ENCODE results near the gene PRDX2.
"Not testable (repeated sequence)": the region's sequence is repeated elsewhere in the genome, so short reads cannot be mapped to it uniquely, and the experiment has no call there.

Gene PRDX2

DNA sequence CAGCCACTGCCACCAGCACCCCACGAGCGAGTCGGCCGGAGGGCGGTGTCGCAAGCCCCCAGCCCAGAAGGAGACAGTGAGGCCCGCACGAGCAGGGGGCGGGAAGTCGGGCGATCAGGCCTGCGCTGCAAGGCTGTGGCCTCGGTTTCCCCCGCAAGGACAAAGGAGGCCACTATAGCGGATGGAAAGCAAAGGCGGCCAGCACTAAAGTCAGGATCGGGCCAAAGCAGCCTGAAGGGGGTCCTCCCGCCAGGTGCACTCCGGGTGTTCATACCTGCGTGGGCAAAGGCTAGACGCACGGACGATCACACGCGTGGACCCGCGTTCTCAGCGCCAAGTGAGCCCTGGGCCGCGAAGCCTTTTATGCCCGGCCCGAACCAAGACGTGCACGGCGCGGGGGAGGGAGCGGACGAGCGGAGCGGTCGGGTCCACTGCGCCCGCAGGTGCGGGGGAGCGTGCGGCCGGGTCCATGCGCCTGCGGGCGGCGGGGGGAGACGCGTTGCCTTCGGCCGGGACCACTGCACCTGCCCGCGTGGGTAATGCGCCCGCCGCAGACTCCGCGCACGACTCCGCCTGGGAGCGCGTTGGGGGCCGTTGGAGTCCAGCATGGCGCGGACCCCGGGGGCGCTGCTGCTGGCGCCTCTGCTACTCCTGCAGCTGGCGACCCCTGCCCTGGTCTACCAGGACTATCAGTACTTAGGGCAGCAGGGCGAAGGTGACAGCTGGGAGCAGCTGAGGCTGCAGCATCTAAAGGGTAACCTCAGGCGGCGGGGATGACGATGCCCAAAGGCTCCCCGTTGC lies at the start of gene PRDX2, which contains the start of gene THSD8:
Gene PRDX2 (minus strand): TSS at position 335 of the 801 bp plus-strand sequence. CDS start 539 bp downstream, outside the sequence.
Gene THSD8 (plus strand): TSS at position 604 of the 801 bp plus-strand sequence. CDS start 3 bp downstream, at position 607.
- DNase-seq, result peak in 1 of 2 donors; percentile 14

DNA sequence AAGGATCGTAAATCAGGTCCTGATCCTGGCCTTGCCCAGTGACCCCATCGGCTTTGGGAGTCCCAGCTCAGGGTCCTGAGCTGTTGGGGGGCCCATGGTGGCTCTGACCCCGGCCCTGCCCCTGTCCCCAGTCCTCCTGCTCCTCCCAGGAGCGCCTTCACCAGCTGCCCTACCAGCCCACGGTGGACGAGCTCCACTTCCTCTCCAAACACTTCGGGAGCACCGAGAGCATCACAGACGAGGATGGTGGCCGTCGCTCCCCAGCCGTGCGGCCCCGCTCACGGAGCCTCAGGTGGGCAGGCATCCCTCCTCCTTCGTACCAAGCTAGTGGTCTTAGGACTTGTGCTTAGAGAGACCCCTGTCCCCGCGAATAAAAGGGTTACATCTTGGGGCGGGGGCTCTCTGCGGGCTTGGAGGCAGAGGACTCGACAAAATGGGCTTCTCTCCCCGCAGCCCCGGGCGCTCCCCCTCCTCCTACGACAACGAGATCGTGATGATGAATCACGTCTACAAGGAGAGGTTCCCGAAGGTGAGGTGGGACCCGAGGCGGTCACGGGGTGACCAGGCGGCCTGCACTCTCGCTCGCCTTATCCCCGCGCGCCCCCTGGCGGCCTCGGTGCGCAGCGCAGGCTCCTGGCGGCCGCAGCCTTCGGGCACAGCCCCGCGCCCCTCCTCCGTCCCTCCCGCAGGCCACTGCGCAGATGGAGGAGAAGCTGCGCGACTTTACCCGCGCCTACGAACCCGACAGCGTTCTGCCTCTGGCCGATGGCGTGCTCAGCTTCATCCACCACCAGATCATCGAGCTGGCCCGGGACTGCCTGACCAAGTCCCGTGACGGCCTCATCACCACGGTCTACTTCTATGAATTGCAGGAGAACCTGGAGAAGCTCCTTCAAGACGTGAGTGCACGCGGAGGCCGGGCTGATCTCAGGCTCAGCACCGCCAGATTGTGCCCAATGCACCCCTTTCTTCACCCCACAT lies 45.8 kb upstream of the PRDX2 start:
- peak; percentile 56 to 94 for DNase-seq

DNA sequence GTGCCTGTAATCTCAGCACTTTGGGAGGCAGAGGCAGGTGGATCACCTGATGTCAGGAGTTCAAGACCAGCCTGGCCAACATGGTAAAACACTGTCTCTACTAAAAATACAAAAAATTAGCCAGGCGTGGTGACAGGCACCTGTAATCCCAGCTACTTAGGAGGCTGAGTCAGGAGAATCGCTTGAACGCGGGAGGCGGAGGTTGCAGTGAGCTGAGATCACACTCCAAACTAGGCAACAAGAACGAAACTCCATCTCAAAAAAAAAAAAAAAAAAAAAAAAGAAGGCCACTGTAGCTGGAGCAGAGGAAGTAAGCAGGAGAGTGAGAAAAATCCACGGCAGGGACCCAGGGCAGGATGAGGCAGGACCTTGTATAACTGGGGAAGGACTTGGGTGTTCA lies 45.0 kb upstream of the PRDX2 start:
- not testable (repeated sequence) for DNase-seq

DNA sequence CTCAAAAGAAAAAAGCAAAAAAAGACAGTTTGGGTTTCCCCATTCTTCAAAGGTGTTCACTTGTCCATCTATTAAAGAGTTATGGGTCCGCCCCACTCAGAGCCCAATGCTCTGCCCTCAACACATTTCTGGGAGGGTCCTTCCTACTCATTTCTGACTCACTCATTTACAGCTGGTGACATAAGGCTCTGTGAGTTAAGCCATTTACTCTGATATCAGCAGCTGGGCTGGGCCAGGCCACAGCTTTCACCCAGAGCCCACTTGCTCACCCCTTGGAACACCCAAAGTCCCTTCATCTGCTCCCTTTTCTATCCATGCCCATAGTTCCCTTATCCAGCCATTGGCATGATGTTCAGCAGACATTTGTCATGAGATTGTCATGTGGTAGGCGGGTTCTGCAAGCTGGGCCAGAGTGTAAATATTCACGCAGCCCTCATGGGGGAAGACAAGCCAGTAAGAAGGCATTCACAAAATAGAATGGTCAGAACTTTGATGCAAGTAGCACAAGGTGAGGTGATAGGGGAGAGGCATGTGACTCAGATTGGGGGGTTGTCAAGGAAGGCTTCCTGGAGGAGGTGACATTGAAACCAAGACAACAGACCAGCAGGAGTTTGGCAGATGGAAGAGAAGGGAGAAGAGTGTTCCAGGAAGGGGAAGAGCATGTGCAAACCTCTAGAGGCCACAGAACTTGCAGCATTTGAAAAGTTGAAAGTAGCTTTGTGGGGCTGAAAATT lies 42.6 kb upstream of the PRDX2 start:
- peak; percentile 29 to 38 for DNase-seq

DNA sequence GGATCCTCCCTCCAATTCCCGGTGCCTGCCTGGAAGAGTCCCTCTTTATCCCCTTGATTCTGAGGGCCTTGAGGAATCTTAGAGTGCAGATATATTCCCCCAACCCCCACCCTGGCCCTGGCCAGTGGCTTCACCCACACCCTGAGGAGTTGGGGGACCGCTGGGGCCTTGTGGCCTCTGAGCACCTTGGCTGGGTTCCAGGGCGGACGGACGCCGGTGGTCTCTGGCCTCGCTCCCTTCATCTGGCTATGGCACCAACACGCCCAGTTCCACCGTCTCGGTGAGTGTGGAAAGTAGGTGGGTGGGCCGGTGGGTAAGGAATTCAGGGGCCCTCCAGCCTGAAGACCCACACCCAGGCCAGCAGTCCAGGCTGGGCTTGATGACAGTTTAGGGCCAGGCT lies 41.7 kb upstream of the PRDX2 start:
- DNase-seq, result no peak

DNA sequence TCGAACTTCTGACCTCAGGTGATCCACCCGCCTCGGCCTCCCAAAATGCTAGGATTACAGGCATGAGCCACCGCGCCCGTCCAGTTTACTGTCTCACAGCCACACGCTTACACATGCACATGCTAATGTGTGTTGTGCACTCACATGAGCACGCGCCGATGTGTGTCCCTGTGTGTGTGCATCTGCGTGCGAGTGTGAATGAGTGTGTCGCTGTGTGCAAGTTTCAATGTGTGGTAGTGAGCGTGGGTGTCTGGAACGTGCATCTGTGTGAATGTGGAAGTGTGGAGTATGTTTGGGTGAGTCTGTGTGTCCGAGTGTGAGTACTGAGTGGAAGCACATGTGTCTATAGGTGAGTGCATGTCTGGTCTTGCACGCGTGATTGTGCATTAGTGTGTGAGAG lies 40.9 kb upstream of the PRDX2 start:
- no peak for DNase-seq

DNA sequence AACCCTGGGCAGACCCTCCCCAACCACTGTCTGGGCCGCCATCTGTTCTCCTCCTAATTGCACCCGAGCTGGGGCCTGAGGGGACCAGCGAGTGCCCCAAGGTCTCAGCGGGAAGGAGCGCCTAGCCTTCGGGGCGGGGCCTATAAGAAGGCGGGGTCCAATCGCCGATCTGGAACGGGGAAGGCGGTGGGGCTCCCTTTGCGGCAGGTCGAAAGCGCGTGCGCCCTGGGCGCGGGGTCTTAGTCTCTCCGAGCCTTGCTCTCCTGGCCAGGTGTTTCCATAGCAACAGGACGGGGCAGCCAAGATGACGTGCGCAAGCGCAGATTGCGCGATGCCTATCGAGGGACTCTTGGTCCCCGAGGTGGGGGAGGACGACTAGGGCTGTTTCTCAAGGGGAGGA lies 39.5 kb upstream of the PRDX2 start:
- no peak for DNase-seq

DNA sequence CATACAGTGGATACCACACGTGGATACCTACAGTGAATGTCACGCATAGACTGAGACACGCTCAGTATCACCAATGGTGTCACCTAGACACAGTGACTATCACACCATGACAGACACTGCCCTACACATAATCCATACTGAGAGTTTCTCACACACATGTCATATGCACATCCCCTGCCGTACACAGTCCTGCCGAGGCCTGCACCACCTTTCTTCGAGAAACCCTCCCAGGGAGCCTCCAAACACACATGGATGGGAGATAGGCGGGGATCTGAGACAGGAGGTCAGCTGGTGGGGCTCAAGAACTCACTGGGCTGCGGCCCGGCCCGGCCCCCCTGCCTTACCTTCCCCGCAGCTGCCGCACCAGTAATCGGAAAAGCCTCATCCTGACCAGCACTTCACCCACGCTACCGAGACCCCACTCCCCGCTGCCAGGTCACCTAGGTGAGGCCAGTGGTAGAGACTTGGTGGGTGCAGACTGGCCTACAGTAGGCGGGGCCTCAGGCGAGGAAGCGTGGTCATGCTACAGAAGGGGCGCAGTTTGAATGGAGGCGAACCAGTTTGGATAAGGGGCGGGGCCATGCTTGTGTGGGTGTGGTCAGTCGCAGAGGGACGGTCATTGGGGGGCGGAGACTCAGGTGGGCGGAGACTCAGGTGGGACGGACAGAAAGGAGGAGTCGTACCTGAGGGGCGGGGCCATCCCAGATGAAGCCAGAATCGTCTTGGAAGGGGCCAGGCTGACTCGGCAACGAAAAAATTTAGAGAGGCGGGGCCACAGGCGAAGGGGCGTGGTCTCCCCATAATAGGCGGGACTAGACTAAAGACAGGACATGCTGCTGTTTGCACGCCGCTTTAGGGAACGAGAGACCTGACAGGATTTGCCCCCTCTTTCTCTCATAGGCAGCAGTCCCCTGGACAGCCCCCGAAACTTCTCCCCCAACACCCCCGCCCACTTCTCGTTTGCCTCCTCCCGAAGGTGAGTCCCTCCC lies 38.8 kb upstream of the PRDX2 start:
- DNase-seq, result peak; percentile 55 to 66

DNA sequence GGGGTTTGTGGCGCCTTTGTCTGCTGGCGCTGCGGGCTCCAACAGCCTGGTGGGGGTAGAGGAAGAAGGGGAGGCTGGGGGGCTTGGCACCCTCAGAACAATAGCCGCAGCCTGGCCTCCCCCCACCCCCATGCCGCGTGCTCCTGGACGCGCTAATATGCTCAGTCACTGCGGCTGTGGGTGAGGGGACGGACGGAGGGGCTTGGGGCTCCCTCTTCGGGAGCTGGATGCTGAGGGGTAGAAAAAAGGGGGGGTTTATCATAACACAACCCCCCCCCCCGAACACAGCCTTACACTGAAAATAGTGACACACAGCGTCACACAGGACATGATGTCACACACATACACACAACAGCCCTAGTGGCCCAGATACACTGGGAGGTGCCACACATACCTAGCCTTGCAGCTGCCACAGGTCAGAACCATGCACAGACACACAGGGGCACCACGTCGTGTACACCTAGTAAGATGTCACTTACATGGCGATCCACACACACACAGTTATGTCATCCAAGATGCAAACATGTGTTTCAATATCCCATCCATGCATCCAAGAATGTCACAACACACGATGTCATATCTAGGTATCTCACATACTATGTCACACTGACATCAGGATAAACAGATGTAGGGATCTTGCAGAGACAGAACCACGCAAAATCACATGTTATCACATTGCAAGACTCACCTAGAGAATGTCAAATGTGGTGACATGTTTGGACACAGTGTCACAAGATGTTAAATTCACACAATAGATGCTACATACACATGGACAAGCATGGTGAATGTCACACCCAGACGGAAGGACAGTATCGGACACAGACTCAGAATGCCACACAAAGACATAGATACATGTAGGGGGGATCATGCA lies 37.5 kb upstream of the PRDX2 start:
- no peak for DNase-seq

DNA sequence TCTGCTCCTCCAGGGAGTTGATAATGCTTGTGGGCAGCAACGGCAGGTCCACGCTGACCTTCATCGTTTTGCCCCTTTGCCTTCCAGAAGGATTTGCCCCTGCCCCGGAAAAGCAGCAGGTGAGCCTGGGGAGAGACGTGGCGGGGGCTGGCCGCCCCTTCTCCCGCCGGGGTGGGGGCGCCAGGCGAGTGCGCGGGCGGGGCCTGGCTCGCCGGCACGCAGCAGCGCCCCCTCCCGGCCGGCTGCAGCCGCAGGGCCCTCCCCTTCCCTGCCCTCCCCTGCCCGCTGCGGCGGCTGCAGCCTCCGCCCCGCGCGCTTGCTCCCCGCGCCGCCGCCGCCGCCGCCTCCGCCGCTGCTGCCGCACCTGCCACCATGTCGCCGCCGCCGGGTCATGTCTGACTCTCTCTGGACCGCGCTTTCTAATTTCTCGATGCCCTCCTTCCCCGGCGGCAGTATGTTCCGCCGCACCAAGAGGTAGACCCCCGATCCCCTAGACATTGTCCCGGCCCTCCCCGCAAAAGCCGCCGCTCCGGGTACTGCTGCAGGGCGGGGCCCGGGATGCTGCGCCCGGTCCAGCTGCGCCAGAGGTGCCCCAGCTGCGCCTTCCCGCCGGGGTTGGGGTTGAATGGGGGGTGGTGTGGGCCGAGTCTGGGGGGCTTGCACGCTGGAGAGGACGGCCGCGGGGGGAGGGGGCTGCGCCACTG lies 36.7 kb upstream of the PRDX2 start, which contains the start of gene MAST1:
Gene MAST1 (plus strand): TSS at position 334 of the 704 bp plus-strand sequence. CDS start 58 bp downstream, at position 392.
- peak in 1 of 2 donors; percentile 45 for DNase-seq

DNA sequence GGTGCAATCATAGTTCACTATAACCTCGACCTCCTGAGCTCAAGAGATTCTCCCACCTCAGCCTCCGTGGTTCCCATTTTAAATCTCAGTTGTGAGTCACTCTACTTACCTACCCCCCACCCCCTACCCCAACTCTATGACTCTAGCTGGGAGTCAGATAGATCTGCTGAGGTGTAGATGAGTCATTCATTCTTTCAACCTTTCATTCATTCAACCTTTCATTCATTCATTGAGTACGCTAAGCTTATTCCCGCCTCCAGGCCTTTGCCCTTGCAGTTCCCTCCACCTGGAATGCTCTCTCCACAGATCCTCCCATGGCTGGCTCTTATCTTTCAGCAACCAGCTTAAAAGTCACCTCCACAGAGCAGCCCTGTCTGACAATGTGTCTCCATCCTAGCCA lies 35.6 kb upstream of the PRDX2 start:
- no peak for DNase-seq

DNA sequence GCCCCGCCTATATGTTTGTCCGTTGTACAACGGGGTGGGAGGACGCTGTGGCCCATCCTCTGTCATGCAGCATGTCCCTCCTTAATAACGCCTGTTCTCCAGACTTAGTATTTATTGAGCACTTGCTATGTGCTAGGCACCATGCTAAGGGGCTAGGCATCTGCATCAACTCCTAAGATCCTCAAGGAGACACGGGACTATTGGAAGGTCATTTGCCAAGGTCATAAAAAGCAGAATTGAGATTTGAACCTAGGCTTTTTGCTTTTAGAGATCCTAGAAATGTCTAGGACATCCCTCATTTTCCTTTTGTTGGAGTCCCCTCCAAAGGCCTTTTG lies 34.9 kb upstream of the PRDX2 start:
- DNase-seq, result no peak

DNA sequence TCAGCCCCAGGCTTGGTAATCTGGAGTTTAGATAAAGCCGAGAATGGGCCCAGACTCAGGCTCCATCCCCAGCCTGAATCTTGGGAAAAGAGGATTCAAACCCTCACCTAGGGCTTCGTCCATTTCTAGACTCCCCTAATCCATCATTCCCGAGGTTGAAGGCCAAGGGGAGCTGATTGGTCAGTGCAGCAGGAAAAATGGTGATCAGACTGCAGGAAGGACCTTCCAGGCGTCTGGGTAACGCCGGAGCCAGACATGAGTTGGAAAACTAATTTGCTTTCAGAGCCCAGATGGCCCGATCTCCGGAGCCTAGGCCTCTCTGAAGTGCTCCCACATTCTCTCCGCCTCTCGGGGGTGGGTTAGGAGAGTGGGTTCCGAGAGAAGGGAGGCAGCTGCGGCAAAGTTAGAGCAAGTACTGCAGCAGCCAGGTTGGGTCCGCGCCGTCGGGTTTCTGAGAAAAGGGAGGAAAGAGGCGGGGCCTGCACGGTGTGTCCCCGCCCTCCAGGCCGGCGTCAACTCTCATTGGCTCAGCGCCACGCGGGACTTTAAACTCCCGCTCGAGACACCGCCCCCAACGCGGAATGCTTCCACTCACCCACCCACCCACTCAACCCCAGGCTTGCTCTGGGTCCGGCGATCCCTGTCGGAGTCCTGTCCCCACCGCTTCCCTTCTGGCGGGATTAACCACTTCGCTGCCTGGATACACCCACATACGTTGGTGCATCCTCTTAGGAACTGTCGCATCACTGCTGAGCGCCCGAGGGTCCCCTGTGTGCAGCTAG lies 33.6 kb upstream of the PRDX2 start:
- DNase-seq, result peak in 1 of 2 donors; percentile 20

DNA sequence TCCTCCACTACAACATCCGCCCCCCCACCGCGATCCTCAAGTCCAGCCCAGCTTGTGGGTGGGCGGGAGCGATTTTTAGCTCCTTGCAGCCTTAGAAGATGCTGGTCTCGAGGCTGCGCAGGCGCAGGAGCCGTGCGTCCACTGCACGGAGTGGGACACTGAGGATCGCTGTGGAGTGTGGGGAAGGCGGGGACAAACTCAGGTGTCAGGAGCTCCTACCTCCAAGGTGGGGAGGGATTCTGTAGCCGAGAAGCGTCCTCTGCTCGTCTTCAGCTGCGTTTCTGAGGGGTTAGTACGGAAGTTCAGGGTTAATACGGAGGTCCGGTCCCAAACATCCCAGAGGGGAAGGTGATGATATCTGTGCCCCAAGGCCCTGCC lies 33.0 kb upstream of the PRDX2 start, which contains the start of gene RTBDN:
Gene RTBDN (minus strand): TSS at position 14 of the 378 bp plus-strand sequence. CDS start 4,600 bp downstream, outside the sequence.
- no peak for DNase-seq

DNA sequence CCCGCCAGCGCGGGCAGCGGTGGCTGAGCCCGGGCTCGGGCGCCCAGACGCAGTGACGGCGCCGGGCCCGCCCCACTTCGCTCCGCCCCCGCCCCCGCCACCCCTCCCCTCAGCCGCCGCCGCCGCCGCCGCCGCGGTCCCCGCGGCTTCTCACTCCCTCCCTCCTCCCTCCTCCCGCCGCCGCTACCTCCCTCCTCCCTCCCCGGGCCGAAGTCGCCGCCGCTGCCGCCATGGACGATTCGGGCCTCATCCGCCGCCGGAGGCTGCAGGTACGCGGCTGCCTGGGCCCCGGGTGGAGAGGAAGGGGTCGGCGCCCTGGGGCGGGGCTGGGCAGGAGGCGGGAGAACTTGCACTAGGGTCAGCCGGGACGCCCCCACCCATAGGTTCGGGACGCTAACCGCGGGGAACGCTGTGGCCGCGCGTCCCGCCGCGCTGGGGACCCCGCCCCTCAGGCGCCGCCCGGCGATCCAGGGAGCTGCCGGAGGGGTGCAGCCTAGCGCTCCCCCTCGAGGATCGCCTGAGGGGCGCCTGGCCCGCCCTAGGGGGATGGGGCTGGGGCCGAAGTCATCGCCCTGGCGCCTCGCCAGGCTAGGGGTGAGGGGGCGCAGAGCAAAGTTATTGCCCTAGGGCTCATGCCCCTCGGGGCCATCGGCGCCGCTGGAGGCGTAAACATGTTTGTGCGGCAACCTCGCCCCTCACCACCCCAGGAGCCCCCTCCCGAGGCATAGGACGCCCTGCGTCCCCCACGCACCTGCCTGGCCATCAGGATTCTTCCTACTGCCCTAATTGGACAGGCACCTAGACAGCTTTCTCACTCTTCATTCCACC lies 32.4 kb upstream of the PRDX2 start:
- no peak for DNase-seq

DNA sequence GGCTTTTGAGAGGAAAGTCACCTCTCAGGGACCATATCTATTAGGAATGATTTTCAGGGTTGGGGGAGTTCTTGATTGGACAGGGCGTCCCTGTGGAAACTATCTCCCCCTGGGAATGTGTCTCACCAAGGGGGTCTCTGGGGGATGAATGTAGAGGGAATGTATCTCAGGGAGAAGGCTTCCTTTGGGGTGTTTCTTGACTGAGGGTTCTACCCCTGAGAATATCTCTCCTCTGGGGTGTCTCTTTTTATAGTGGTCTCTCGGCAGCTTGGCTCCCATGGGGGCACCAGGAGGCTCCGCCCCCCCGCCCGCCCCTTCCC lies 31.8 kb upstream of the PRDX2 start:
- DNase-seq, result no peak

DNA sequence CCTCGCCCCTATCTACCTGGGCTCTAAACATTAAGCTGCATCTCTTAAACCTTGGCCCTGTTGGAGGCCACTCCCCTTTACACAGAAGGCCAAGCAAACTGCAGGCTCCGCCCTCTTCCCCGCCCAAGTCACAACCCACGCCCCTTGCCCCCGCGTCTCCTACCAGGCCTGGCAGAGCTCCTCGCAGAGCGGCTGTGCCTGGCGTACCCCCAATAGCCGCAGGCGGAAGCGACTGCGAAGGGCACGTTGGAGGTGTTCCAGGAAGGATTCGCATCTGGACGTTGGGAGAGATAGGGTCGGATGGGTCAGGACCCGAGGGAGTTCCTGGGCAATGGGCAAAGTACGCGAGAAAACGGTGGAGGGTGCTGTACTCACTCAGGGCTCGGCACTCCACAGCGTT lies 26.9 kb upstream of the PRDX2 start:
- DNase-seq, result no peak

Measured in inflammatory macrophage treated with lipopolysaccharide for 1 hour (primary cell).